NCI-H510A (cell line): ENCODE results near the gene ZBTB20.

ENCODE experiments used
- DNase-seq: peaks from one replicate; lab custom pipeline; 2025; lab: John Stamatoyannopoulos, UW

Gene ZBTB20

DNA sequence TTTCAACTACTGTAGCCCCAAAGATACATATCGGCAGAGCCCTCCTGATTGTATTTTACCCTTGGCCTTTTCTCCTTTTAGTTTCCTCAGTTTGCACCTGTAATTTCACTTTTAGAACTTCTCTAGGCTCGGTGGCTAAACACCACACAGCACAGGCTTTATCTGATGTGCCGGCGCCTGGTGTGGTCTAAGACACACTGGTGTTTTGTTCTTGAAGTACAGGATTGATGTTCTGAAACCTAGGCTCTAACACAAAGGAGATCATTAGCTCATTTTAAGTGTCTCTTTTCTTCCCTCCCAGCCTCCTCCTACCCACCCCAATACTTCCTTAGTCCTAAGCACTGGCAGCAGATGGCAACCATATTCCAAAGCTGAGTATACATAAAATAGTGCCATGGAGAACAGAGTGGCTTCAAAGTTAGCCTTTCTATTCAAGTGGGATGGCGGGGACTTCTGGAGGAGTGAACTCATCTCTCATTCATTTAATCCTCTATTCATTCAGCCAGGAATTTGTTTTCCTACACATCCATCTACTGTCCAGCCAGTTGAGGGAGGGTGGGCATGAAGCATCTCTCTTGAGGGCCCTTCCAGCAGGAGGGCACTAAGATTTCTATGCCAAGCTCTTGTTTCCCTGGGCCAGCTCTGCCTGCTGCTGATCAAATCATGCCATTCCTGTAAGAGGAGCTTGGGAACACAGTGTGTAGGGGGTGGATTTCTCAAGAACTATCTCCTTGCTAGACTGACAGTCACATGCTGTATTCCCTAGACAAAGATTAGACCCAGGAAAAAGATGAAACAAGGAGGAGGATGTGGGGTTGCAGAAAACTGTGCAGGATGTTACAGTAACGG lies 782.1 kb downstream of the ZBTB20 start:
- no peak for DNase-seq

DNA sequence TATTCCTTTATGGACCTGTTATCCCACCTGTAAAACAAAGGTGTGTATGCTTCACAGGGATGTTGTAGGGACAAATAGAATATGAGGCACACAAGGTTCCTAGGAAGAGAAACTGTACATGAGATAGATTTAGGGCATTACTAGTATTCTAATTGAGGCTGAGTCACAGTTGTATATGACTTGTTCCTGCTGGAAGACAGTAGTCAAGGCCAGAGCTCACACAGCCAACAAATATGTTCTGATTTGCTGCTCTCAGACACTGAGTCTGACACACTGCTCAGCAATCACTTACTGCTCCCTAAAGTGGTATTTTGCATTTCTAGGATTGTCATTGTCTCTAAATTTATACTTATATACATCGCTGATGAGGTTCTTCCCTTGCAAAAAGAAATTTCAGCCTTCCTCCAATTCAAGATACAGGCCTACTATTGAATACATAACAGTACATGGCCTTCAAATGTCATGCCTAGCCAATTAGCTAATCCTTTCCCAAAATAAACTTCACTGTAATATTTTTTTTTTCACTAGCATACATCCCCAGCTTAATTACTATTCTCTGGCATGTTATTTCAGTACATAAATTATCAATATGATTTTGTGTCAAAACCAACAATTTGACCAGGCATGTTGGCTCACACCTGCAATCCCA lies 783.4 kb downstream of the ZBTB20 start:
- no peak for DNase-seq

DNA sequence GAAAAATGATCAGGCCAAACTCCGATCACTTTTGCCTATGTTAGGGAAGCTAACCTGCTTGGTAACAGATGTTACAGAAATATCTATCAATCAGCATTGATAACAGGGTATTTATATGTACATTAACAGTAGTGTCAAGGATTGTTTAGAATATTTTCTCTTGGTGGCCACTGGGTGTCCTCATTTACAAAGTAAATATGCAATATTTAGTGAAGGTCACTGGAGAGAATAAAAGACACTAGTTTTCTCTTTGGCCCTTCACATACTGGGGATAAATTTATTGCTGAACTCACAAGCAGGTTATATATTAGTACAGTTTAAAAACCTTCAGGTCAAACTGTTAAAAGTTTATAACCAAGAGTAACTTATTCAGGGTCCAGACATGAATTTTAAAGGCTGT lies 784.3 kb downstream of the ZBTB20 start:
- no peak for DNase-seq

DNA sequence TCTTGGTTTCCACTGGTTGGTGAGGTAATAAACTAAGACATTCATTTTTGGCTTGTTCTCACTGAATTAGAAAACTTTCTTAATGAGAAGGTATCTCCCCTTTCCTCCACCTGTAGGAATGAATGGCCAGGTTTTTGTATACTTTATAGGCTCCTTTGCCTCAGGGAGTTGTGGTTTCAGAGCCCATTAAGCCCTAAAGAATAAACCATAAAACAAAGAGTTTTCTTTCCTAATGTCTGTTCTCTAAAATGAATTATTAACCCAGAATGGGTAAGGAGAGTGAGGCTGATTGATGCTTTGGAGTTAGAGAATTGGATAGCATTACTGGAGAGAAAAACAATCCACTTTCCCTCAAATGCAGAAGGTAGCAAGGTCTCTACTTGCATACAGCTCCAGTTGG lies 785.7 kb downstream of the ZBTB20 start:
- DNase-seq, result no peak

DNA sequence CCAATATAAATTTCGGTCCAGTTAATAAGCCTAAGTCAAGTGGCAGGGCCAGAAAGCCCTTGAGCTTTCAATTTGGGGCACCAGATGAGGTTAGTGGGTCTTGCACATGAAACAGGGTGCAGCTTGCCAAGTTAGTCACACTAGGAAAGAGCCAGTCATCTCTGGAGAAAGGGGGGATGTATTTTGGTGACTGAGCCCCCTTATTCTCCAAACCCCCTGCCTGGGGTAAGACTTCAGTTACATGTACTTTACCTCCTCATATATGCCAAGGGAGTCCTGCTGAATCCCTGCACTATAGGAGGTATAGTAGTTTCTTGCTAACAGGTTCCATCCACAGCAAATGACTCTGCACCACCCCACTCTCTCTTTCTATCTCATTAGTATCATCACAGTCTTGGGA lies 790.6 kb downstream of the ZBTB20 start:
- DNase-seq, result no peak

DNA sequence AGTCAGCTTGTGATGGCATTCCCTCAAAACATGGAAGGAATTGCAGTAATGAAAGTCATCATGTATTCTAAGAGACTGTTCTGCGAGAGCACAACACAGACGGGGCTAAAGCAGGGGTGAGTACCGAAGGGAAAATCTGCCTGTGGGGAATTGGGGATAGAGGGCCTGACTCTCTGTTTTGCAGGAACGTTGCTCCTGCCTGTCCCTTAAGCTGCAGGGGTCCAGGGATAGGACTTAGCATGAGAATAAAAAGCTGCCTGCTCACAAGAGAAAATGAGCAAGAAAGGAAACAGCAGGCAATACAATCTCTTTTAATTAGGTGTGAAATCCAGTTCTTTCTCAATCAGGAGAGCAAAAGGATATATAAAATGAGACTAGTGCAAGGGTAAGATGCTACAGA lies 791.0 kb downstream of the ZBTB20 start:
- no peak for DNase-seq

DNA sequence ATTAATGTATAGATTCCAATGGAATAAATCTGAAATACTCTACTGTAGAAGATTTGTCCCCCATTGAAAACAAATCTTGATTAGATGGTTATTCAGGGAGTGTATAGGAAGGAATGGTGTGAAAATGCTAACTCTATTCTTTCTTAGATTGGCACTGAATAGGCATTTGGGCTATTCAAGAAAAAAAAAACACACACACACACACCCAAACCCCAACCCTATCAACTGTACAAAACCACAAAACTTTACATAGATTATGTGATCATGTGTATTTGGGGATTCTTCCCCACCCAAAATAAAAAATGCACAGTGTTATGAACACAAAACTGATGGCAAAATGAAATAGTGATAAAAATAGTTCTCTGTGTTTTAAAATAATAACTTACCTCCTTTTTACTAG lies 791.4 kb downstream of the ZBTB20 start:
- no peak for DNase-seq

DNA sequence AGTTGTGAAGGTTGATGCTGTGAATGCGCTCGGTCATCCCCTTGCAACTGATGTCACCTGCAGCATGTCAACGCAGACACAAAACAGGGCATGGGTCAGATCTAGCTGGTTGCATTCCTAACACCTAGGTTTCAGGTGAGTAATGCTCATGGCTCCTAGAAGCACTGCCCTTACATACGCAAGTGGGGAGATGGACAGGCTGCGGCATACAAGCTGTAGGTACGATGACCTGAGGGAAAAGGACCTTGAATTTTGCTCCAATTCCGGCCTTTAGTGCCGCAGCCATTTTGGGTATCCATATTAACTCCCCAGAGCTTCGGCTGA lies 795.3 kb downstream of the ZBTB20 start:
- no peak for DNase-seq

DNA sequence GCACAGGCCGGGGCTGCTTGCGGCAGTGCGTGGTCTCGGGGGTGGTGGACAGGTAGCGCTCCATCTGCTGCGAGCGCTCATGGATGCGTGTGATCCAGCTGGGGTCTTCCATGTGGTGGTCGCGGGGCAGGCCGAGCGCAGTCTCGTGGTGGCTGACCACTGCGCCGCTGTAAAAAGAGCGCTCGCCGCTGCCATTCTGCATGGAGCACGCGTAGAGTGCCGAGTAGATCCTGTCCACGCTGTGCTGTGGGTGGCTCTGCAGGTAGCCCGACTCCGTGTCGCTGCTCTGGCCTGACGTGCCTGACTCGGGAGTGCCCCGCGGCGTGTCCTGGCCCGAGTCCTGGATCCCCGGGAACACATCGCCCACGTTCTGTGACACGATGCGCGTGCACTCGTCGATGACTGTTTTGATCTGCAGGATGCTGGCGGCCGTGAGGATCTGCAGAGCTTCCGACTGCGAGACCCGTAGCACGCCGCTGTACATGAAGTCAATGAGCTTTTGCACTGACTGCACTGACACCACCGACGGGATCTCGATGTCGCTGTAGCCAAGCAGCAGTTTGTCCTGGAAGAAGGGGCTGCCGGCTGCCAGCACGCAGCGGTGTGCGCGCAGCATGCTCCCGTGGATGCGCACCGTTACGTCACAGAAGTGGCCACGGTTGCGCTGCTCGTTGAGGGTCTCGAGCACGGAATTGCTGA lies 795.8 kb downstream of the ZBTB20 start:
- DNase-seq, result no peak

DNA sequence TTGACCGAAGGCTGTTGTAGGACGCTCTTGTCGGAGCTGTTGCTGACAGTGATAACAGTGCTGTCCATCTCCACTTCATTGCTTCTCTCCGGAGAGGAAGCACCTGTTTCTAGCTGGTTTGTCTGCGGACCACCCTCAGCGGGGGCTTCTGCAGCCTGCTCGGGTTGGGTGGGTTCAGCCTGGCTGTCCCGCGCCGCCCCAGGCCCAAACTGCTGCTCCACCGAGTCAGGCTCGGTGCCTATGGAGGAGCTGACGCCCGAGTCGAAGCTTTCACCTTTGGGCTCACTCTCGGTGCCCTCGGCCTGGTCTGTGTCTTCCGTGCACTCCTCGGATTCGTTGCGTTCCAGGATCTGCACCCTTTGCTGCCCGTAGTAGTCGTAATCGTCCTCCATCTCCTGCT lies 796.4 kb downstream of the ZBTB20 start:
- DNase-seq, result no peak

DNA sequence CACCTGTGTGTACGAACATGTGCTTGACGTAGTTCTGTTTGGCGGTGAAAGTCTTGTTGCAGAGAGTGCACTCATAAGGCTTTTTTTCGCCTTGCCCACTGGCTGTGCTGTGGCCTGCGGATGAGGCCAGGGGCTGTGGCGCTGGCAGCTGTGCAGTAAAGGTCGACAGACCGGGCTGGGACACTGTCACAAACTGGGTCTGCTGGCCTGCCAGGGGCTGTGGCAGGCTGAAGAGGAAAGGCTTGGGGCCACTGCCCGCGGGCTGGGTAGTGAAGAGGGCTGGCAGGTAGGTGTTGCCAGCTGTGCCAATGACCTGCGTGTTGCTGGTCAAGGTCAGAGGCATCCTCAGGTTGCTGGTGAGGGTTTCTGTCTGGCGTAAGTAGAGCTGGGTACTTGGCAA lies 796.8 kb downstream of the ZBTB20 start:
- no peak for DNase-seq

DNA sequence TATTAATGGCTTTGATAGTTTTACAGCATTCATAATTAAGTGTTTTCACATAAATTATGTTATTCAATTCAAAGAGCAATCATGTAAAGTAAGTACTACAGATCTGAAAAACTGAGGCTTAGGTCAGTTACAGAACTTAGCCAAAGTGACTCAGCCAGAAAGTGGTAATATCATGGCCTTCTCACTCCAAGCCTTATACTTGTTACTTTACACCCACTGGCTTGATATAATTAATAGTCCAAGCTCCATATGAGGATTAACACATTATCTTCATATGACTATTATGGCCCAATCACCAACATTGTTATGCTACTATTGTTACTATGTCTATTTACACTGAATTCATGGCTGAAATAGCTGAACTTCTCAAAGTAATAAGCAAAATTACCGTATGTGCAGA lies 802.6 kb downstream of the ZBTB20 start:
- no peak for DNase-seq

DNA sequence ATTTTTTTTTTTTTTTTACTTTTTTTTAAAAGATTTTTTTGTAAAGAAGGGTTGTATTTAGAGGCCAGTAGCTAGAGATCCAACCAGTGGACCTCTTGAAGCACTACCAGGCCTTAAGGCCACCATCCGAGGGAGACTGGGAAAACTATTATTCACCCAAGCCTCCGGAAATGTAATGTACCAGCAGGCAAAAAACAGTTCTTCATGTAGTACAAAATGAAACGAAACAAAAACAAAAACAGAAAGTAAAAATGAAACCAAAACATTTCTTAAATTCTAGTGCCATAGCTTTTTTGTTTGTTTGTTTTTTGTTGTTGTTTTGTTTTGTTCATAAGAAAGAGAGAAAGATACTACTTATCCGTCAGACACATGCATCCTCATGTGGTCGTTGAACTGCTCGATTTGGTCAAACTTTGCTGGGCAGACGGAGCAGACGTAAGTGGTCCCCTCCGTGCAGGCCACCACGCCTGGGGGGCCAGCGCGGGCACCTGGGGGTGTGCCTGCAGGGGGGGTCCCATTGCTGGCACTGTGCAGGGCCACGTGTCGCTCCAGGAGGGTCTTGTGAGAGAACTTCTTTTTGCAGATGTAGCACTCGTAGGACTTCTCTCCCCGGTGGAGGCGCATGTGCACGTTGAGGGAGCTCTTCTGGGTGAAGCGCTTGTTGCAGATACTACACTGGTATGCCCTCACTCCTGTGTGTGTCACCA lies 808.3 kb downstream of the ZBTB20 start:
- no peak for DNase-seq

DNA sequence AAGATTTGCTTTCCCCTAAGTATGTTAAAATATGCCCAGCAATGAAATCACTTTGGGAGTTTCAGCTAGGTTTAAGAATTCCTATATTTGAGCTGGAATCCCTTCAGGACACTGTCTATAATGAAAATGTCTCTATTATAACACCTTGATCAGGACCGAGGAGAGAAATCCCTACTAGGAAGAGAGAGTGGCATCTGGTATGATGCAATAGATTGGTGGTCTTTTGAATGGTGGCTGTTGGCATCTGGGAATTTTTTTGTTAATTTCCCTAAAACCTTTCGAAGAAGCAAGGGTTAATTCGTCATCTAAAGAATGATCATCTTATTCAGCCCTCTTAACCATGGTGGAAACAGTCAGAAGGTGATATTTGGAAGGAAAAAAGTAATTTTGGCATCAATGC lies 810.2 kb downstream of the ZBTB20 start:
- no peak for DNase-seq

DNA sequence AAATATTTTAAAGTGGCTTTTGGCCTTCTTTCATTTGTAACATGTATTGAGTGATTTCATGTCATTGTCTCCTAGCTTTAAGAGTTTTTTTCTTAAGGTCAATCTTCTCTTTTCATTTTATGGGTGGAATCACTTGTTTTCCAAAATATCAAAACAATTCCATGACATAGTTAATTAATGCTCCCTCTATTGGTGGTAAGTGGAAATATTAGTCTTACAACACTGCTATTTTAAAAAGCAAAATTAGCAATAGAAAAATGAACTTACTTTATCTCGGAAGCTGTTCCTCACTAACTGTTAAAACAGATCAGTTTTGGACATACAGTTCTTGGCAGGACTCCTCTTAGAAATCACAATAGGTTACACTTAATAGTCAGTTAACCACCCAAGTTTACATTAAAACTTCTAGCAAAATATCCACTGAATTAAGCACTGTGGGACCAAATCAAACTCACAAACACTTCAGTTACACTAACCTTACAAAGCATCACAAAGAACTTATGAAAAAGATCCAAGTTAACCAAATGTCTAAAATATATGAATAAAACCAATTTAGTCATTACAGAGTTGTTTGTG lies 810.9 kb downstream of the ZBTB20 start:
- DNase-seq, result no peak

DNA sequence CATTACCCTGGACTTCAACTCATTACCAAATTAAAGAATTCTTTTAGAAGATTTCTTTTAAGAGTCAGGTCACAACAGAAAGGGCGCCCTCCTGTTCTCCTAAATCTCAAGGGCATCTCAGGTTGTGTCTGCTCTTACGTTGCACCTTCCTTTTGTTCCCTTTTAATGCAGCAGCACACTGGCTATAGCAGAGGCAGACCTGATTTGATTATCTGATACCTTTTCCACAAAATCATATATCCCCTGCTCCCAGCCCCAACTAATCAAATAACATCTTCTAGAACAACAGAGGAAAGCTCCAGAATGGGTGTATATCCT lies 813.2 kb downstream of the ZBTB20 start:
- DNase-seq, result no peak

DNA sequence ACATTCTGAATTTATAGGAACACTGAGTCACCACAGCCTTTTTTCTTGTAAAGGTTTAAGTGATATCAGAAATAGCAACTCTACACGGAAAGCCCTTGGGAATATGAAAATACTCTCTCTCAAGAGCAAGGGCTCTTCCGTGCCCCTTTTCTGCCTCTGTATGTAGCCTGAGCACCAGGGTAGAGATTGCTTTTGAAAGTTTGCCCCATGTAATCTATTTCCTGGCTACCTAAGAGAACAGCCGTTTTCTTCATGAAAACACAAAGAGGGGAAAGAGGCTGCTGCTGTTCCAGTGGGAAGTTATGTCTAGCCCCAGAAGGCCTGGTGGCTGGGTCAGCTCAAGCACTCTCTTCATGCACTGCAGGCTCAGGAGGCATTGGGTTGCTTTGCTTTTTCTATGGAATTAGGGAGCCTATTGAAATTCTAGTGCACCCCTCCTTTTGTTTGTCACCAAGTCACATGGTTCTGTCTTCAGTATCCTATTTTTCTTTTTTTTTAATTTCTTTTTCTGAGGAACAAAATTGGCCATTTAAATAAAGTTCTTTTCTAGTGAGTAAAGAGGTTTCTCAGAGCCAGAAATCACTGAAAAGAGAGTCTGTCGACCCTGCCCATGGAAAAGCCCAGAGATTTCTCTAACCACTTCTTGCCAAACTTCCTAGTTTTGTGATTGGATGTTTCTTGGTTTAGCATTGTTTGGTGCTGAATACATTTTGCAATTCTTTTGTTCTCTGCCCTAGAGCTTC lies 813.7 kb downstream of the ZBTB20 start:
- no peak for DNase-seq

DNA sequence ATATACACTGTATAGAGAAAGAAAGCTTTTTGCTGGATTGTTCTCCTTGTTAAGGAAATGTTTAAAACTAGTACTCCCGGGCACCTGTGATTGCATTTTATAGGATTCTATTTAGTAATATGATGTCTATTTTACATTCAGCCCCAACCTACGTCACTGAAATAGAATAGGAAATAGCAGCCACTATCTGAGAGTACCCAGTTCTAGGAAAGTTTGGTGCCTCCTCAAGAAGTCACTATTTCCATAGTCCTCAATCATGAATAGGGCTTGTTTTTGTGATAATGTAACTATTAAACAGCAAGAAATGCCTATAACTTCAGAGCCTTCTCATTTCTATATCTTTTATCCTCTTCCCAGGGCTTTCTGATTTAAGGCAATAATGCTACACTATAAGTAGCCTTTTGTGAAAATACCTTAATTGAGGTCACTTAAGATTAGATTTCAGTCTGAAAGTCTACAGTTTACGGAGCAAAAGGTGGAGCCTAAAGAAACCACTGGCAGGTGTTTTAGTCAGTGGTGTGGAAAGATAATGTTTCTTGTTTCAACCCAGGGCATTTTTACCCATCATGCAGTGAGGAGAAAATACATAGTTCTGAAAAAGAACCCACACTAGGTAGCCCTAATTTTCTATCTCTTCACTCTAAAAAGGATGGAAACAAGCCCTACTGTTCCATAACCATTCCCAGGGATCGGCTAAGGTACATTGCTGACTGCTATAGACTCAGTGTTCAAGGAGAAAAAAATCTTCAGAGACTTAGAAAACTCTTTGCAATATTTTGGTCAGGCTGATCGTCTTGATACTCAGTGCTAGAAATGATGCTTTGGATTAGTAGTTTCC lies 814.5 kb downstream of the ZBTB20 start:
- DNase-seq, result no peak

DNA sequence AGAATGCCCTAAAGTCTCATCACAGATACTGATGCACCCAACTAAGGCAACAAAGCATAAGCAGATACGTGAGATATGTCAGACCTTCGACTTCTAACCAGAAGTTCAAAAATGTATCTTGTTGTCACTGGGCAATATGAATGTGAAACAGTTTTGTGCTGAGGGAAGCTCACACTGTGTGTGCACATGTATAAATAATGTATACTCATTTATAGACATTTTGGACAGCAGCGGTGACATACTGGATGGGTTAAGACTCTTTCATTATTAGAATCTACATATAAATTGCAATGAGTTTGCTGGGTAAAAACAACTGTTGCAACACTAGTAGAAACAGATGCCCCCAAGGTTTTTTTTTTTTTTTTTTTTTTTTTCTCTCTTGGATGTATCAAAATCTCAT lies 815.4 kb downstream of the ZBTB20 start:
- no peak for DNase-seq

DNA sequence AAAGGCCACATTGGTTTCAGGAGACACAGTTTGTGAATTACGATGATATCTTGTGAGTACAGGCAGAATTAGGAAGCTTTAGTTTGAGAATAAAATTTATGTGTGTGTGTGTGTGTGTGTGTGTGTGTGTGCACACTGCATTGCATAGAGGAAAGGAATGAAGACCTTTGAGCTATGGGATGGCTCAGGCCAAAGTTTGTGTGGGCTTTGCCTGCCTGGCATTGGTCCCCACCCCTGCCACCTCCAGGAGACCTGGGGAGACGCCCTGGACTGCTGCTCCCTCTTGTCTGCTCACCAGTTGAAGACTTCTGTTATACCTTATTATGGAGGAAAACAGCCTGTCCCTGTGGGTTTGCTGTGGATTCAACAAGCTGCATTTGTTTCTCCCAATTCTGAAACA lies 816.1 kb downstream of the ZBTB20 start:
- DNase-seq, result no peak

DNA sequence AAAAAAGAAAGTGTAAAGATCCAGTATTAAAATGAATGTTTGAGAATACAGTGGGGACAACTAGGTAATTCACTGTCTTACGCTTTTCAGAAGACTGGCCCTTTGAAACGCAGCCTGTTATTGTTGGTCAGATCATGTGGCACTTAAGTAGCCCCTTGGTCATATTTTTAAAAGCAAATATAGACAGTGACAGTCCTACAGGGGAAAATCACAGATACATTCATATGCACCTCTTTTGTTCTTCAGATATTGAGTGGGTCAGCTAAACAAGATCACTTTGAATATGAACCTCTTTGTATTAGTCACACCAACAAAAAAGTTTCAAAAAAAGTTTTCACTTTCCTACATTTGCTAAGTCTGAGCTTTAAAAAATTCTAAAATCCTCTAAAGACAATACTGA lies 817.3 kb downstream of the ZBTB20 start:
- DNase-seq, result no peak
